ENCODE measurements around the gene POLR3G.

DNA sequence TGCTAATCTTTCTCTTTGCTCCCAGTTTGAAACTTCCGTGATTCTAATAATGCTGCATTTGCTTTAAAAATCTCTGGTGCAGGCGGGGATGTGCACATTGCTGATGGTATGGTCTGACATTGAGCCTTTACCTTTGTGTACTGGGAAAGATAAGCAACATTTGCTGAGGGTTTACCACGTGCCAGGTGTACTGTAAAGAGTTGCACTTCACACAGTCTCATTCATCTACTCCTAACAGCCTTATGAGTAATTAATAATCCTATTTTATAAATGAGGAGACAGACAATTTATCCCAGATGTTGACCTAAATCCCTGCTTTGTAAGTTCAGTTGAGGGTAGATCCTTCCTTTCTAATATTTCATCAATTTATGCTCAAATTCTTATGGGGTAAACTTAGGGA lies 83.2 kb downstream of the POLR3G start:
- TF ChIP-seq EZH2 (IDR thresholded peaks at IDR 0.05) (no peak), POLR2AphosphoS5 (IDR thresholded peaks at IDR 0.05; ENCODE audit: borderline replicate concordance, low read depth, low read length) (no peak)

Measured in SK-N-MC (cell line).